Activated CD8-positive, alpha-beta memory T cell treated with anti-CD3 and anti-CD28 coated beads for 24 hours (primary cell): ENCODE measurements around the gene CLDN10.
"Not testable (repeated sequence)": the region's sequence is repeated elsewhere in the genome, so short reads cannot be mapped to it uniquely, and the experiment has no call there.

ENCODE experiments used
- DNase-seq: peaks from one replicate; pipeline ENCODE4 v3.0.0-alpha.2; 2020

The CLDN10 gene

DNA sequence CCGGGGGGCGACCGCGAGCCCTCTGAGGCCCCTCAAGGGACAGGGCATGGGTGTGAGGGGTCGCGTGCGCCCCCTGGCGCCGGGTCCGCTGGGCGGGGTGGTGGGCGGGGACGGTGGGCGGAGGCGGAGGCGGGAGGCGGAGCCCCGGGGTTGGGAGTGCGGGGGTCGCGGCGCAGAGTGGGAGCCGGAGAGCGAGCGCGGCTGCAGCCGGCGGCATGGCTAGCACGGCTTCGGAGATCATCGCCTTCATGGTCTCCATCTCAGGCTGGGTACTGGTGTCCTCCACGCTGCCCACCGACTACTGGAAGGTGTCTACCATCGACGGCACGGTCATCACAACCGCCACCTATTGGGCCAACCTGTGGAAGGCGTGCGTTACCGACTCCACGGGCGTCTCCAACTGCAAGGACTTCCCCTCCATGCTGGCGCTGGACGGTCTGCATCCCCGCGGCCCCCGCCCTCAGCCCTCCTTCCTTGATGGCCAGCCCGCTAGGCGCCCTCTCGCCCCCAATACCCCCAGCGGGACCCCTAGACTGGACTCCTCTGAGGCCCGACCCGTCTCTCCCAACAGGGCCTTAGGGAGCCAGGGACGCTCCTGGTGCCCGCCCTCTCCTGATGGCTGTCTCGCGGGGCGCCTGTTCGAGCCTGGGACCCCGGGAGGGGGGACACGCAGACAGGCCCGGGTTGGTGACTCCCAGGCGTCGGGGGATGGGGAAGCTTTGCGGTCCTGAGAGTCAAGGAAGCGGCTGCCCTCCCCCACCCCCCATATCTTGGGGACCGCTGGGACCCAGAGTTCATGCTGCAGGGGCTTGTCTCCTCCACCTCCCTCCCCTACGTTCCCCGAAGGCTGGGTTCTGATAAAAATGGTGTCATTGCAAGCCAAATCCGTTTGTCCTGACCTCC is at the start of gene CLDN10:
Gene CLDN10, plus strand, starts transcription at position 182 of the 903 bp plus-strand sequence. Its CDS starts 34 bp downstream, at position 216.
- DNase-seq: no peak

GRCh38 chr13:95503662-95504061 is 48.9 kb upstream of the CLDN10 start:
- no peak for DNase-seq

DNA sequence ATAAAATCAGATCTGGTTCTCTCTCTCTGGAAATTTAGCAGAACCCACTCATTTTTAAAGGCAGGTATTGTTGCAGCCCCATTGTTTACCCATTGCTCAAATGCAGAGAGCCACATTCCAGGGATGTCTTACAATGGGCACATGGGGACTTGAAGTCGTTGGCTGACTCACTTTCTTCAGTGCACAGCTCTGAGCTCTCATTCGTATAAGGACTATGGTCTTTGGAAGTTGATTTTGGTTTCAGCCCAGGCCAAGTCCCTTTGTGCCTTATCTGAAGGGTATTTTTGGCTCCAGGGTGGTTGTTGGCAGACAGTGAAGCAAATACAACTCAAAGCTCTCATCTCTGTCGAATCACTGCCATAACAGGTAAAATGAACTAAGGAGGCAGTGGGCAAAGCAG is 47.3 kb upstream of the CLDN10 start:
- no peak for DNase-seq

DNA sequence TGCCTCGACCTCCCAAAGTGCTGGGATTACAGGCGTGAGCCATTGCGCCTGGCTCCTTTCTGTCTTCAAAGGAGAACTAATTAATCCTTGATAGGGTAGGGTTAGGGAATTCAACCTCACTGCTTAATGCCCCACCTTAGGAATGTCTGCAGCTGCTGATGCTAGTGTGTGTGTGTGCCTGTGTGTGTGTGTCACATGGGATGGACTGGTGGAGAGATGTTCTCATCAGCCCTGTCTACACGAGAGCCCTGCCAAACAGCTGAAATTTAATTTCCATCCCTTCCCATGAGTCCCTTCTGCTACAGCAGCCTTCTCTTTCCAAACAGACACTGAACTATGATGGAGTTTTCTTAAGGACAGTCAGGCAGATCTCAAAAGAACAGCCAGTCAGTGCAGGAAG is 46.5 kb upstream of the CLDN10 start:
- DNase-seq: no peak

DNA sequence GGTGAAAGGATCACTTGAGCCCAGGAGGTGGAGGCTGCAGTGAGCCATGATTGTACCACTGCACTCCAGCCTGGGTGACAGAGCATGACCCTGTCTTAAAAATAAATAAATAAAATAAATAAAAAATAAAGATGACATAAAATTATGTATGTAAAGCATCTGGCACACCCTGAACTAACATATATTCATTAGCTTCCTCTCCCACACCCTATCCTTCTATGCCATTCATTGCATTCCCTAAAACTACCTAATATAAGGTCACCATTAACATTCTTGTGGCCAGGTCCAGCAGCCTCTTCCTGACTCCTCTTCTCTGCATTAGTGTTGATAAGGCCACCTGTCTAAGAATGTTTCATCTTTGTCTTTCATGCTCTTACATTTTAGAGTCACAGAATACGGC is 44.5 kb upstream of the CLDN10 start:
- no peak for DNase-seq

- DNase-seq: no peak
Measured at GRCh38 chr13:95508996-95509395, 43.5 kb upstream of the CLDN10 start.

GRCh38 chr13:95509521-95510310 is 42.8 kb upstream of the CLDN10 start:
- no peak for DNase-seq

DNA sequence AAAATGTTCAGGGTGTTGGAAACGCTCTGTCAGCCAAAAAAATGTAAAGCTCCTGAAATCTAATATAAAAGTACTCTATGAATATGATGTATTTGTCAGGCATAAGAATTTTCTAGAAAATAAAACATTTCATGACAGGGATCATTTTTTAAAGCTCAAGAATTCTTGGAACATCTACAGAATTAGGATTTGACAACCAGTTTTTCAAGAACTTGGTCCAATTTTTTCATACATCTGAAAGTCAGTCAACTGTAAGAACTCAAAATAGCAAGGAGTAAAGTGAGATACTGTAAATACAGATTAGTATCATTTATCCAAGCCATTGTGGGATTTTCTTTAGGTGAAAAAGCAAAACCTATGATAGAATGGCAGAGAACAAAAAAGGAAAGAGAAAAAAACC is 41.6 kb upstream of the CLDN10 start:
- no peak for DNase-seq

DNA sequence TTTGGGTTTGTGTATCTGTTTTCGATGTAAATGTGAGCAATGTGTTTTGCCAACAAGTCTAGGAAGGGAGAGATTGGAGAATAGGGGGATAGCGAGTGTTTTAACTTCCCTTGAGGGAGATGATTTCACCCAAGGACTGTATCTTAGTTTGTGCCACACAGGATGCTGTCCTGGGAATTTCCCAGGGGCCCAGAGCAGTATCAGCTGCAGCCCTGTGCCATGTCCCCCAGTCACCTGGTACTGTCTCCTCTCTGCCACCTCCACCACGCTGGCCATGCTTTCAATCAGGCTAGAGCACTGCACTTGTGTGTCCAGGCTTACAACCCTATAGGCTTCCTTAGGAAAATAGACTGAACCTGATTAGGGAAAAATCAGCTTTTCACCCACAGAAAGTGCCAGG is 40.1 kb upstream of the CLDN10 start:
- no peak for DNase-seq

GRCh38 chr13:95512957-95513356 is 39.6 kb upstream of the CLDN10 start:
- DNase-seq: no peak

GRCh38 chr13:95515606-95516005 is 36.9 kb upstream of the CLDN10 start:
- DNase-seq: not testable (repeated sequence)

GRCh38 chr13:95516021-95516420 is 36.5 kb upstream of the CLDN10 start:
- DNase-seq: no peak

DNA sequence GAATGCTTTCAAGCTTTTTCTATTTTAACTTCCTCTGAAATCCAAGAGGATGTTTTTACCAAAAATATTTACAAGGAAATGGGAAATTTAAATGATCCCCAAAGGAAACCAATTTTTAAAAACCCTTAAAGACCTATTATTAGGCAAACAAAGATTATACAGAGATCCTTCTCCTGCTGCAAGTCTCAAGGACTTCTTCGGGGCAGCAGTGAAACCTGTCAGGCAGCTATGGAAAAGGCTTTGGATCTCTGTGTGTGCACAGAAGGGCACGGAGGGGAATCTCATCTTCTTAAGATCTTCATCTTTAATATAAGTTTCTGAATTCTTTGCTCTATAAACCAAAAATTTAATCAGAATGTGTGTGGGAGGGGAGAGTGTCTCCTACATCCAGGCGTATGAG is 36.0 kb upstream of the CLDN10 start:
- no peak for DNase-seq

DNA sequence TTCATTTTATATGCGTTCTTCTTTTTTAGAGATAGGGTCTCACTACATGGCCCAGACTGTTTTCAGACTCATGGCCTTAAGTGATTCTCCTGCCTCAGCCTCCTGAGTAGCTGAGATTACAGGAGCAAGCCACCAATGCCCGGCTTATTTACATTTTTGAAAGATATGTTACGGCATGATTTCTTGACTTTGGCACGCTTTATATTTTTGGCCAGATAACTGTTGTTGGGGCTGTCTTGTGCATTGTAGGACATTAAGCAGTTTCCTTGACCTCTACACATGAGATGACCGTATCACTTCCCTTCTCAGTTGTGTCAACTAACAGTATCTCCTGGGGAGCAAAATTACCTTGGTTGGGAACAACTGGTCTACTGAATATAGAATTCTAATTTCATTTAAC is 28.9 kb upstream of the CLDN10 start:
- no peak for DNase-seq

DNA sequence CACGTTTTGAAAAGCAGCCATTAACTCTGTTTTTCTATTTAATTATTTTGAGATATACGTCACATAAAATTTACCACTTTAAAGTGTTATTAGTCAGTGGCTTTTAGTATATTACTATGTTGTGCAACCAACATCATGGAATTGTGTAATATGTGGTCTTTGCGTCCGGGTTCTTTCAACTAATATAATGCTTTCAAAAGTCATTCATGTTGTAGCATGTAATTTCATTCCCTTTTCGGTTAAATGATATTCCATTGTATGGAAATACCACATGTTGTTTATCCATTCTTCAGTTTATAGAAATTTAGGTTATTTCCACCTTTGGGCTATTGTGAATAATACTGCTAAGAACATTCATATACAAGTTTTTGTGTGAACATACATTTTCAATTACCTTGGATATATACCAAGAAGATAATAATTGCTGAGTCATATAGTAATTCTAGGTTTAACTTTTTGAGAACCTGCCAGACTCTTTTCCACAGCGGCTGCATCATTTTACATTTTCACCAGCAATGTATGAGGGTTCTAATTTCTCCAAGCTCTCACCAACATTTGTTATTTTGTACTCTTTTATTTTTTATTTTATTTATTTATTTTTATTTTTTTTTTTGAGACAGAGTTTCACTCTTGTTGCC is 28.1 kb upstream of the CLDN10 start:
- no peak for DNase-seq

DNA sequence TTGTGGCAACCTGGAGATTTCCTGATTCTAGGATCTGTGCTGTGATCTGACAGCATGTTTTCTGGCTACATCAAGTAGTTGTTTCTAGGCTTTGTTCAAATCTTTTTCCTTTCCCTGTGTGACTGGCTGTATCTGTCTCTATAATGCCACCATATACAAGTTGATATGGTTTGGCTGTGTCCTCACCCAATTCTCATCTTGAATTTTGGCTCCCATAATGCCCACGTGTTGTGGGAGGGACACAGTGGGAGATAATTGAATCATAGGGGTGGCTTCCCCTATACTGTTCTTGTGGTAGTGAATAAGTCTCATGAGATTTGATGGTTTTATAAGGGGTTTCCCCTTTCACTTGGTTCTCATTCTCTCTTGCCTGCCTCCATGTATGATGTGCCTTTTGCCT is 24.6 kb upstream of the CLDN10 start:
- no peak for DNase-seq

GRCh38 chr13:95530178-95530577 is 22.3 kb upstream of the CLDN10 start:
- DNase-seq: no peak

DNA sequence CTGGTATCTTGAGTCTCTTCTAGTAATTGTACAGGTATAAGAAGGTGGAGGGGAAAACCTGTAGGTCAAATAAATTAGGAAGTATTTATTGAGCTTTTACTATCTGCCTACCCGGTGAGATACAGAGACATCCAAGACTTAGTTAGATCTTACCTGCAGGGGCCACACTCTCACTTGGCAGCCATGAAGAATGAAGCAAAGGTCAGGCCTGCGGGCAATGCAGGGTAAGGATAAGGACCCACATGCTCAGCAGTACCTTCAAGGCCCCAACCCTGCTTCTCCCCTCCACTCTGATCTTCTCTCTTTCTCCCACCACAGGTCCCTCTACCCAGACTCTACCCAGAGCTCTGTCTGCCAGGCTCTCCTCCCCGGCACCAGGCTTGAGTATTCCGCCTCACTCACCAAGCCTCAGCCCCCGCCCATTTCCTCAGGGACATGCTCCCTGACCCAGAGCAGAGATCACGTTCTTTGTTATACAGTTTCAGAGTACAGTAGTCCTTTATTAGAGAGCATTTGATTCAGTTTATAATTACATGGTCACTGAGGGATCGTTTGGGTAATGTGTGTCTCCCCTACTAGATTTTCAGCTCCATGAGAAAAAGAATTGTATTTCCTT is 18.9 kb upstream of the CLDN10 start:
- DNase-seq: no peak

GRCh38 chr13:95535243-95535642 is 17.3 kb upstream of the CLDN10 start:
- DNase-seq: no peak

DNA sequence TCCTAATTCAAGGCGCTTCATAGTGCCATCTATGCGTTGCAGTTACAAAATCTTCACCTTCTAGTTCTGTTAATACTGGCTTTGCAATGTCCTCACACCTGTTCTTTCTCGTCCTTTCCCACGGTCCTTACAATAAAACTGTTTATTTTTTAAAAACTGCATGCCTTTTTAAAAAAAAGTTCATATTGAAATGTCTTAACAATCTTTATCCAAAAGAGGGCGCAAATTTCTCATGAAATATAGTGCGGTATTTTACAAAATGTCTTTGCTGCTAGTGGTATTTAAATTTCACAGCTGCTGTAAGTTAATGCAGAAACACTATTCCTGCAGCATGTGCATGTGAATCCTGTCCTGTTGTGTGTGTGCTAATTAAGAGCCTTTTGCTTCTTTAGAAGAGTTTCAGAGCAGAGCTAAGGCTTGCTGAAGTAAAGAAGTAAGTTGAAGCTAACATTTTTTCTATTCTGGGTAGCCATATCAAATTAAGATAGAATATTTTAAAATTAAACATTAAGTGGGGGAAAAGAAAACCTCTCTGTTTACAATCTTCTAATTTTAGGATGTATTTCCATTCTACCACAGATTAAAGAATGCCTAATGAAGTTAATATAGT is 15.8 kb upstream of the CLDN10 start:
- no peak for DNase-seq

DNA sequence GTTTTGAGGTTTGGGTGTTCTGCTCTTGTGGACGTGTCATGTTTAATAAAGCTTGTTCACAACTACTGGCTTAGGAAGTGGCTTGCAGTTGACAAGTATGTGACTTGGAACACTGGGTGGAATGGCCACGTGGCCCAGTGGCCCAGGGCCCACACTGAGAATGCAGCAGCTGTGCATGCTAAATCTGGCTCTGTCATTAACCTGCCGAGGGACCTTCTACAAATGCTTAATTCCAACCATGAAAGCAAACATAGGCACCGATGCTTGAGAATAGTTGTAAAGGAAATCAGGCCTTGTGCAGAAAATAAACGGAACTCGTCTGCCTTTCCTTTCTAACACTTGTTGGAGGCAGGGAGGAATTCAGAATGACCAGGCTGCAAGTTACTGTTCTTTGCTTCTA is 11.6 kb upstream of the CLDN10 start:
- DNase-seq: no peak

GRCh38 chr13:95541308-95541707 is 11.2 kb upstream of the CLDN10 start:
- DNase-seq: no peak
